Stomach smooth muscle (tissue), 2 donors: ENCODE measurements around the gene SMIM31.

Experiments
- H3K27ac ChIP-seq: one replicate; pipeline ENCODE4 v1.7.0; 2013; ENCODE audit warnings: mild to moderate bottlenecking, low read length, inconsistent platforms
- H3K27me3 ChIP-seq, 2 donors: one replicate each; pipeline ENCODE4 v1.7.0; 2013; ENCODE audit warnings: low read length in 2 of 2; ENCODE audit not compliant: insufficient read depth in 2 of 2, control insufficient read depth in 1 of 2
- H3K36me3 ChIP-seq, 2 donors: one replicate each; pipeline ENCODE4 v1.7.0; 2013; ENCODE audit warnings: low read length in 2 of 2; ENCODE audit not compliant: control insufficient read depth in 2 of 2, insufficient read depth in 2 of 2
- H3K4me1 ChIP-seq: one replicate; pipeline ENCODE4 v1.7.0; 2013; ENCODE audit warnings: low read length; ENCODE audit not compliant: control insufficient read depth, insufficient read depth
- H3K4me3 ChIP-seq, 2 donors: one replicate each; pipeline ENCODE4 v1.7.0; 2013; ENCODE audit warnings: low read length in 2 of 2
- H3K9ac ChIP-seq, 2 donors: one replicate each; pipeline ENCODE4 v1.7.0; 2013; ENCODE audit warnings: low read length in 2 of 2, mild to moderate bottlenecking in 1 of 2
- H3K9me3 ChIP-seq, 2 donors: one replicate each; pipeline ENCODE4 v1.7.0; 2013; ENCODE audit warnings: low read length in 2 of 2; ENCODE audit not compliant: control insufficient read depth in 2 of 2
- donor health status: healthy.
- donor health status: Pancreatic carcinoma.

SMIM31 gene

GRCh38 chr4:164783976-164784375, 30.0 kb downstream of the SMIM31 start:
- Histone ChIP-seq H3K9me3 (no peaks in the 10 kb centered on the region), H3K4me3 (no peak overlapping the region), H3K27ac (no peak overlapping the region), H3K36me3 (no peaks in the 10 kb centered on the region), H3K9ac (no peak overlapping the region), H3K27me3 (no peaks in the 10 kb centered on the region), H3K4me1 (no peaks in the 10 kb centered on the region)

- H3K27me3 ChIP-seq: no peaks in the 10 kb centered on the region
- H3K36me3 ChIP-seq: no peaks in the 10 kb centered on the region
- H3K27ac ChIP-seq: no peak overlapping the region
- H3K9ac ChIP-seq: no peak overlapping the region
- H3K4me3 ChIP-seq: no peak overlapping the region
- H3K4me1 ChIP-seq: no peaks in the 10 kb centered on the region
- no peaks in the 10 kb centered on the region for H3K9me3 ChIP-seq
These were observed 35.1 kb downstream of the SMIM31 start for GRCh38 chr4:164789047-164789446.

- Histone ChIP-seq H3K27me3 (no peaks in the 10 kb centered on the region), H3K27ac (no peak overlapping the region), H3K4me1 (no peaks in the 10 kb centered on the region), H3K9ac (no peak overlapping the region), H3K9me3 (no peaks in the 10 kb centered on the region), H3K36me3 (no peaks in the 10 kb centered on the region), H3K4me3 (no peak overlapping the region)
These were observed 36.3 kb downstream of the SMIM31 start for GRCh38 chr4:164790249-164790648.

GRCh38 chr4:164799410-164799809, 45.5 kb downstream of the SMIM31 start:
- H3K4me1 ChIP-seq: no peaks in the 10 kb centered on the region
- H3K9me3 ChIP-seq: no peaks in the 10 kb centered on the region
- H3K36me3 ChIP-seq: no peaks in the 10 kb centered on the region
- no peak overlapping the region for H3K27ac ChIP-seq
- H3K9ac ChIP-seq: no peak overlapping the region
- no peak overlapping the region for H3K4me3 ChIP-seq
- H3K27me3 ChIP-seq: no peaks in the 10 kb centered on the region

- Histone ChIP-seq H3K9me3 (no peaks in the 10 kb centered on the region), H3K27me3 (no peaks in the 10 kb centered on the region), H3K27ac (no peak overlapping the region), H3K4me3 (no peak overlapping the region), H3K36me3 (no peaks in the 10 kb centered on the region), H3K4me1 (no peaks in the 10 kb centered on the region), H3K9ac (no peak overlapping the region)
These were observed 46.9 kb downstream of the SMIM31 start for GRCh38 chr4:164800786-164801185.

GRCh38 chr4:164802301-164802901, 48.5 kb downstream of the SMIM31 start:
- Histone ChIP-seq H3K4me3 (no peak overlapping the region), H3K36me3 (no peaks in the 10 kb centered on the region), H3K9ac (no peak overlapping the region), H3K27ac (no peak overlapping the region), H3K27me3 (no peaks in the 10 kb centered on the region), H3K4me1 (no peaks in the 10 kb centered on the region), H3K9me3 (no peaks in the 10 kb centered on the region)

- Histone ChIP-seq H3K9ac (no peak overlapping the region), H3K9me3 (no peaks in the 10 kb centered on the region), H3K27me3 (no peaks in the 10 kb centered on the region), H3K4me1 (no peaks in the 10 kb centered on the region), H3K36me3 (no peaks in the 10 kb centered on the region), H3K4me3 (no peak overlapping the region), H3K27ac (no peak overlapping the region)
These were observed 49.8 kb downstream of the SMIM31 start for GRCh38 chr4:164803702-164804101.

- Histone ChIP-seq H3K4me3 (no peak overlapping the region), H3K36me3 (no peaks in the 10 kb centered on the region), H3K4me1 (no peaks in the 10 kb centered on the region), H3K9me3 (no peaks in the 10 kb centered on the region), H3K9ac (no peak overlapping the region), H3K27ac (no peak overlapping the region), H3K27me3 (no peaks in the 10 kb centered on the region)
These were observed 53.7 kb downstream of the SMIM31 start for GRCh38 chr4:164807611-164808010.

- Histone ChIP-seq H3K27ac (no peak overlapping the region), H3K9me3 (no peaks in the 10 kb centered on the region), H3K36me3 (no peaks in the 10 kb centered on the region), H3K4me1 (no peaks in the 10 kb centered on the region), H3K9ac (no peak overlapping the region), H3K4me3 (no peak overlapping the region), H3K27me3 (no peaks in the 10 kb centered on the region)
These were observed 59.6 kb downstream of the SMIM31 start for GRCh38 chr4:164813554-164813953.

- Histone ChIP-seq H3K9me3 (no peaks in the 10 kb centered on the region), H3K27ac (no peak overlapping the region)
These were observed 61.8 kb downstream of the SMIM31 start for GRCh38 chr4:164815711-164816110.

GRCh38 chr4:164819366-164819765, 65.4 kb downstream of the SMIM31 start:
- Histone ChIP-seq H3K4me1 (no peaks in the 10 kb centered on the region), H3K9ac (no peak overlapping the region), H3K9me3 (no peaks in the 10 kb centered on the region), H3K27ac (no peak overlapping the region), H3K27me3 (no peaks in the 10 kb centered on the region), H3K4me3 (no peak overlapping the region), H3K36me3 (no peaks in the 10 kb centered on the region)

More at GRCh38 chr4:164815711-164816110, 61.8 kb downstream of the SMIM31 start:
- H3K4me1 ChIP-seq: no peaks in the 10 kb centered on the region
- H3K36me3 ChIP-seq: no peaks in the 10 kb centered on the region
- no peak overlapping the region for H3K4me3 ChIP-seq
- no peak overlapping the region for H3K9ac ChIP-seq
- no peaks in the 10 kb centered on the region for H3K27me3 ChIP-seq
